GM21825 (cell line): ENCODE results near the gene SFXN4.
"Not testable (repeated sequence)": the region's sequence is repeated elsewhere in the genome, so short reads cannot be mapped to it uniquely, and the experiment has no call there.

Source experiments
- ATAC-seq: cut with Tn5 transposase; IDR thresholded peaks from one replicate; pipeline ENCODE4 v1.9.1; 2021; ENCODE audit warnings: mild to moderate bottlenecking, moderate library complexity; ENCODE audit not compliant: unreplicated experiment

SFXN4 gene

GRCh38 chr10:119149157-119149556, 16.4 kb downstream of the SFXN4 start:
- ATAC-seq, result no peak

- no peak for ATAC-seq
These were observed 21.9 kb downstream of the SFXN4 start for GRCh38 chr10:119143657-119144056.

- no peak for ATAC-seq
These were observed 24.8 kb downstream of the SFXN4 start for GRCh38 chr10:119140603-119141245.

- no peak for ATAC-seq
These were observed 25.9 kb downstream of the SFXN4 start for GRCh38 chr10:119139464-119140067.

GRCh38 chr10:119138346-119139306, 26.9 kb downstream of the SFXN4 start:
- no peak for ATAC-seq

- ATAC-seq, result not testable (repeated sequence)
These were observed 27.6 kb downstream of the SFXN4 start for GRCh38 chr10:119137878-119138277.

- no peak for ATAC-seq
These were observed 29.4 kb downstream of the SFXN4 start for GRCh38 chr10:119136084-119136483.

- no peak for ATAC-seq
These were observed 30.0 kb downstream of the SFXN4 start for GRCh38 chr10:119135513-119135881.

GRCh38 chr10:119133949-119134348, 31.6 kb downstream of the SFXN4 start:
- no peak for ATAC-seq

GRCh38 chr10:119132521-119133345, 32.8 kb downstream of the SFXN4 start:
- no peak for ATAC-seq

- ATAC-seq, result peak; percentile 68
These were observed 33.8 kb downstream of the SFXN4 start for GRCh38 chr10:119131512-119132240.

GRCh38 chr10:119129721-119130120, 35.8 kb downstream of the SFXN4 start:
- ATAC-seq, result no peak

- no peak for ATAC-seq
These were observed 39.6 kb downstream of the SFXN4 start for GRCh38 chr10:119125942-119126341.

GRCh38 chr10:119120875-119121274, 44.6 kb downstream of the SFXN4 start:
- no peak for ATAC-seq

GRCh38 chr10:119120413-119120867, 45.1 kb downstream of the SFXN4 start:
- peak; percentile 91 for ATAC-seq

- ATAC-seq, result no peak
These were observed 46.1 kb downstream of the SFXN4 start for GRCh38 chr10:119119400-119119799.

- ATAC-seq, result no peak
These were observed 47.3 kb downstream of the SFXN4 start for GRCh38 chr10:119118231-119118630.

GRCh38 chr10:119116326-119116951, 49.1 kb downstream of the SFXN4 start:
- ATAC-seq, result no peak

GRCh38 chr10:119115926-119116325, 49.6 kb downstream of the SFXN4 start:
- no peak for ATAC-seq
